ENCODE data around the gene CUX1.

DNA sequence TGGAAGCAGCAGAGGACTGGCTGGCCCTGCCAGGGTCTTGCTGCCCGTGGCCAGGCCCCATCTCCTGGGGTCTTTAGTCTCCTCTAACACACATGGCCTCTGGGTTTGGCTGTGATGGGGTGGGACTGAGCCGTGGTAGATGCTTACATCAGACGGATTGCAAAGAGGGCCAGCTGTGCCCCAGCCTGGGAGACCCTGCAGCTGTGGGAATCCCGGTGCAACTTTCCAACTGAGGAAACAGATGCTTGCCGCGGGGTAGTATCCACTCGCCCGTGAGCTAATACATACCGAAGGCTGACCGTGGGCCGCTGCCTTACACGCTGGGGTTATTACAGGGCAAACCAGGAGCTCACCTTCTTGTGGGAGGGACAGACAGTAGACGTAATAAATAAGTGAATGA, 445.1 kb downstream of the CUX1 start:
- TF ChIP-seq YY1 (IDR thresholded peaks at IDR 0.05; ENCODE audit: low read depth) (no peak), CEBPB (IDR thresholded peaks at IDR 0.05) (no peak), CREB1 (IDR thresholded peaks at IDR 0.05; ENCODE audit: low read depth) (no peak), EP300 (IDR thresholded peaks at IDR 0.05; ENCODE audit: borderline replicate concordance) (no peak), RAD21 (IDR thresholded peaks at IDR 0.05; ENCODE audit: low read depth) (no peak), EGR1 (IDR thresholded peaks at IDR 0.05) (no peak), ZBTB7A (IDR thresholded peaks at IDR 0.05; ENCODE audit: low read depth) (no peak), FOXM1 (IDR thresholded peaks at IDR 0.05; ENCODE audit: borderline replicate concordance, low read depth) (no peak)
- TF ChIP-seq, protein P1, sequence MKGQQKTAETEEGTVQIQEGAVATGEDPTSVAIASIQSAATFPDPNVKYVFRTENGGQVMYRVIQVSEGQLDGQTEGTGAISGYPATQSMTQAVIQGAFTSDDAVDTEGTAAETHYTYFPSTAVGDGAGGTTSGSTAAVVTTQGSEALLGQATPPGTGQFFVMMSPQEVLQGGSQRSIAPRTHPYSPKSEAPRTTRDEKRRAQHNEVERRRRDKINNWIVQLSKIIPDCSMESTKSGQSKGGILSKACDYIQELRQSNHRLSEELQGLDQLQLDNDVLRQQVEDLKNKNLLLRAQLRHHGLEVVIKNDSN (IDR thresholded peaks at IDR 0.05) = no peak
- TF ChIP-seq, protein P2, sequence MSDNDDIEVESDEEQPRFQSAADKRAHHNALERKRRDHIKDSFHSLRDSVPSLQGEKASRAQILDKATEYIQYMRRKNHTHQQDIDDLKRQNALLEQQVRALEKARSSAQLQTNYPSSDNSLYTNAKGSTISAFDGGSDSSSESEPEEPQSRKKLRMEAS (IDR thresholded peaks at IDR 0.05) = no peak
